Muscle of arm (tissue), 12 donors: ENCODE data around the gene POLR2H. TPM values are rescaled to one million over a fixed set of nuclear protein-coding genes. Genes with fewer than 3 reads are reported as not detected.

ENCODE experiments used
- DNase-seq: peaks from one replicate; pipeline ENCODE4 v3.0.0-alpha.2; 2013
- polyA plus RNA-seq, 12 donors: library from polyadenylated mRNA; unstranded; fragments of 120-200 nt; gene quantifications; one replicate each; pipeline ENCODE4 v1.2.1, GENCODE V29; 2013; ENCODE audit not compliant: insufficient read length in 12 of 12

The POLR2H gene
- polyA plus RNA-seq, 12 donors, result 35.9 to 64.8 (median 44.4) TPM; not detected in 1

- DNase-seq, result no peak
Observed at GRCh38 chr3:184350618-184351017, 10.9 kb upstream of the POLR2H start.

- DNase-seq, result no peak
Observed at GRCh38 chr3:184351511-184352148, 9.9 kb upstream of the POLR2H start.

- no peak for DNase-seq
Observed at GRCh38 chr3:184352149-184352785, 9.2 kb upstream of the POLR2H start.

- DNase-seq, result no peak
Observed at GRCh38 chr3:184352897-184353545, 8.5 kb upstream of the POLR2H start.

- DNase-seq, result no peak
Observed at GRCh38 chr3:184353546-184353941, 8.0 kb upstream of the POLR2H start.

- no peak for DNase-seq
Observed at GRCh38 chr3:184354121-184354728, 7.3 kb upstream of the POLR2H start.

GRCh38 chr3:184354754-184355153 lies 6.8 kb upstream of the POLR2H start:
- no peak for DNase-seq

- no peak for DNase-seq
Observed at GRCh38 chr3:184355261-184356040, 6.1 kb upstream of the POLR2H start.

GRCh38 chr3:184357248-184358123 lies 4.0 kb upstream of the POLR2H start:
- DNase-seq, result no peak

- no peak for DNase-seq
Observed at GRCh38 chr3:184358124-184358767, 3.3 kb upstream of the POLR2H start.

- no peak for DNase-seq
Observed at GRCh38 chr3:184358921-184359350, 2.6 kb upstream of the POLR2H start.

- DNase-seq, result no peak
Observed at GRCh38 chr3:184359610-184360009, 1.9 kb upstream of the POLR2H start.

GRCh38 chr3:184360070-184360928 lies 1.2 kb upstream of the POLR2H start:
- DNase-seq, result no peak

GRCh38 chr3:184360929-184361531 lies 480 bp upstream of the POLR2H start:
- no peak for DNase-seq

GRCh38 chr3:184361932-184362667 lies 590 bp downstream of the POLR2H start:
- DNase-seq, result no peak

GRCh38 chr3:184362668-184363546 lies 1.4 kb downstream of the POLR2H start:
- peak; percentile 97 for DNase-seq
